Stomach (tissue), 9 donors: ENCODE results near the gene AATF. TPM values are rescaled to one million over a fixed set of nuclear protein-coding genes. Genes with fewer than 3 reads are reported as not detected.

Experiments used
- DNase-seq, 2 donors: peaks; one replicate each; pipeline versions ENCODE4 v3.0.0 to v3.0.0-alpha.2; 2013 to 2019
- H3K27ac ChIP-seq, 5 donors: fragments of 200-600 bp in 4 of 5; sonication (generic) in 4 of 5; one replicate each; pipeline ENCODE4 v1.5.1; 2013 to 2019; ENCODE audit warnings: mild to moderate bottlenecking in 1 of 5, moderate library complexity in 1 of 5
- H3K27me3 ChIP-seq, 3 donors: fragments of 200-600 bp; sonication (generic); one replicate each; pipeline ENCODE4 v1.5.1; 2017 to 2019; ENCODE audit warnings: mixed run types in 1 of 3
- H3K36me3 ChIP-seq, 4 donors: fragments of 200-600 bp; sonication (generic); 1 replicate in 3 of 4; 2 replicates in 1 of 4; pipeline ENCODE4 v1.5.1; 2016 to 2019
- H3K4me1 ChIP-seq, 4 donors: fragments of 200-600 bp; sonication (generic); one replicate each; pipeline ENCODE4 v1.5.1; 2016 to 2019
- H3K4me3 ChIP-seq, 4 donors: fragments of 200-600 bp; sonication (generic) in 3 of 4; one replicate each; pipeline ENCODE4 v1.5.1; 2016 to 2019; ENCODE audit warnings: mild to moderate bottlenecking in 1 of 4
- H3K9me3 ChIP-seq, 4 donors: fragments of 200-600 bp; sonication (generic); one replicate each; pipeline ENCODE4 v1.5.1; 2016 to 2019
- EP300 ChIP-seq: sonication (generic); formaldehyde crosslinking; IDR thresholded peaks from one replicate; pipeline ENCODE4 v1.6.1; 2017; ENCODE audit warnings: antibody characterized with exemption
- POLR2A ChIP-seq, 4 donors: fragments of 450-650 bp; IDR thresholded peaks; one replicate each; pipeline ENCODE4 v1.6.1; 2016; ENCODE audit warnings: antibody characterized with exemption in 4 of 4, control low read depth in 2 of 4, mild to moderate bottlenecking in 1 of 4, moderate library complexity in 1 of 4
- POLR2AphosphoS5 ChIP-seq, 3 donors: sonication (generic); formaldehyde crosslinking; IDR thresholded peaks; one replicate each; pipeline ENCODE4 v1.6.1; 2016; ENCODE audit warnings: antibody characterized with exemption in 3 of 3
- WGBS, 5 donors: extraction: QIAGEN DNeasy Blood & Tissue Kit in 3 of 5; methylation state at CpG; one replicate each; pipeline versions ENCODE4 v1.1.5 to v1.1.7; 2013 to 2018; 5-methylcytosine and 5-hydroxymethylcytosine counted together
- intact Hi-C: fragments of 100-400 bp; cut with DNase I; formaldehyde crosslinking; loops from one replicate; pipeline ENCODE4 v1.15.1; 2023; ENCODE audit warnings: low total_unique reads
- polyA plus RNA-seq, 3 donors: library from polyadenylated mRNA; stranded (reverse); fragments of 200-250 nt; gene quantifications; one replicate each; pipeline ENCODE4 v1.2.3, GENCODE V29; 2013
- total RNA-seq, 5 donors: library from RNA; depleted of rRNA; stranded (reverse); fragments of >200 nt; gene quantifications; one replicate each; pipeline versions ENCODE4 v1.1.0 to v1.2.3, GENCODE V29; 2014 to 2016
- TF ChIP-seq, protein P1 (sequence below), 7 experiments: fragments of 450-650 bp in 4 of 7; fragments of 200-600 bp in 3 of 7; sonication (generic) in 3 of 7; IDR thresholded peaks; one replicate each; pipeline ENCODE4 v1.5.1; 2016 to 2019; ENCODE audit warnings: antibody characterized with exemption in 7 of 7, control low read depth in 2 of 7, mild to moderate bottlenecking in 1 of 7
- donor health status: healthy with polysubstance abuse.
- donor health status: Bipolar disorder and iron deficiency.
- donor health status: healthy.

AATF gene
- total and polyA plus RNA-seq, 8 donors: 5.3 to 52.7 (median 24.7) TPM

DNA sequence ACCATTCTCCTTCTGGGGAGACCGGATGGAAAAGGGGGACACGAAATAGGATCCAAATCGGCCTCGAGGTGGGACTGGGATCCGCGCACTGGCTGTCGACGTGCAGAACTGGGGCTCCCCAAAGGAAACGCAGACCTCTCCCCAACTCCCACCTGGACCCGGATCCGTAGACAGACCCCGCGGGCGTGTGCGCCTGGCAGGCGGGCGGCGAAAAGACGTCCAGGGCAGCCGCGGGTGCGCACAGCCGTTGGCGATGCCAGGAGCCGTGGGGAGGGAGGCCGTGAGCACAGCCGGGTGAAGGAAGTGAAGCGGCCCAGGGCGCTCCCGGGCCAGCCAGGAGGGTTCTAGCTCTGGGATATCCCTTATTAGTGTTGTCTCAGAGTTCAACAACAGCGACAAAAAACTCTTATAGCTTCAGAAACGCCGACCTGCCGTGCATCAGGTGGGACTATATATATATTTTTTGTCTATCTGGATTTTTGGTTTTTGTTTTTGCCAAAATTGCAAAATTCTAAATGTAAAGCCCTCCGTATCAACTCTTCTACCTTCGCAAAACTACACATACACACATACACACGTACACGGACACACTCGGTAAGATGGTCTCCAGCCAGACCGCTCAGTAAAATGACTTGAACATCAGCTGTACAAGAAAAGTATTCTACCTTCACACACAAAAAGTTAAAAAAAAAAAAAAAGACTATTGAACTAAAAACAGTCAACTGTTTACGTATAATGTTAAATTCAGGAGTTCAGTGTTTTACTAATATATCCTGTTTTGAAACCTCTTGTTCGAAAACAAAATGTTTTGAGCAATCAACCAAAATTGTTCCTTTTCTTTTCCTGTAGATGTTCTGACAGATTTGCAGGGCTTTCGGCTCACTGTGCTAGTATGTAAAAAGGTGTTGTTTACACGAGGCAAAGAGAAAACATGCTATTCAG, 5.2 kb upstream of the AATF start:
- H3K27me3 ChIP-seq: peaks cover 66 to 96% (median 92%) of the 10 kb centered on the region in 3 donors
- H3K27ac ChIP-seq: no peak overlapping the region
- peaks cover 0 to 5% (median 0%) of the 10 kb centered on the region in 4 donors for H3K9me3 ChIP-seq
- intact Hi-C loops: no loop called here
- no peak overlapping the region for H3K4me3 ChIP-seq
- no peaks in the 10 kb centered on the region for H3K36me3 ChIP-seq
- TF ChIP-seq, protein P1, sequence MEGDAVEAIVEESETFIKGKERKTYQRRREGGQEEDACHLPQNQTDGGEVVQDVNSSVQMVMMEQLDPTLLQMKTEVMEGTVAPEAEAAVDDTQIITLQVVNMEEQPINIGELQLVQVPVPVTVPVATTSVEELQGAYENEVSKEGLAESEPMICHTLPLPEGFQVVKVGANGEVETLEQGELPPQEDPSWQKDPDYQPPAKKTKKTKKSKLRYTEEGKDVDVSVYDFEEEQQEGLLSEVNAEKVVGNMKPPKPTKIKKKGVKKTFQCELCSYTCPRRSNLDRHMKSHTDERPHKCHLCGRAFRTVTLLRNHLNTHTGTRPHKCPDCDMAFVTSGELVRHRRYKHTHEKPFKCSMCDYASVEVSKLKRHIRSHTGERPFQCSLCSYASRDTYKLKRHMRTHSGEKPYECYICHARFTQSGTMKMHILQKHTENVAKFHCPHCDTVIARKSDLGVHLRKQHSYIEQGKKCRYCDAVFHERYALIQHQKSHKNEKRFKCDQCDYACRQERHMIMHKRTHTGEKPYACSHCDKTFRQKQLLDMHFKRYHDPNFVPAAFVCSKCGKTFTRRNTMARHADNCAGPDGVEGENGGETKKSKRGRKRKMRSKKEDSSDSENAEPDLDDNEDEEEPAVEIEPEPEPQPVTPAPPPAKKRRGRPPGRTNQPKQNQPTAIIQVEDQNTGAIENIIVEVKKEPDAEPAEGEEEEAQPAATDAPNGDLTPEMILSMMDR (IDR thresholded peaks at IDR 0.05): no peak
- TF ChIP-seq EP300 (no peak), POLR2A (IDR thresholded peaks at IDR 0.05) (no peak), POLR2AphosphoS5 (IDR thresholded peaks at IDR 0.05) (no peak)
- H3K4me1 ChIP-seq: peaks cover 17 to 46% (median 35%) of the 10 kb centered on the region in 4 donors
- no peak for DNase-seq
- 13 to 17% (median 16%) methylated on average over 37 to 44 of the region's 44 CpGs for WGBS, 5 donors

- Histone ChIP-seq H3K9me3 (peaks cover 0 to 5% (median 0%) of the 10 kb centered on the region in 4 donors), H3K4me3 (no peak overlapping the region), H3K27ac (no peak overlapping the region), H3K4me1 (peaks cover 14 to 38% (median 28%) of the 10 kb centered on the region in 4 donors), H3K36me3 (no peaks in the 10 kb centered on the region), H3K27me3 (peaks cover 58 to 85% (median 82%) of the 10 kb centered on the region in 3 donors)
- DNase-seq: no peak
- intact Hi-C loops: no loop called here
- TF ChIP-seq, protein P1 (IDR thresholded peaks at IDR 0.05): no peak
- TF ChIP-seq POLR2A (IDR thresholded peaks at IDR 0.05) (no peak), POLR2AphosphoS5 (IDR thresholded peaks at IDR 0.05) (no peak), EP300 (no peak)
- WGBS, 5 donors: 2 to 7% (median 5%) methylated on average over 1 of the region's 1 CpG
Measured at GRCh38 chr17:36944553-36944952, 4.2 kb upstream of the AATF start.

- no peak for DNase-seq
- WGBS, 5 donors: 28 to 41% (median 33%) methylated on average over 1 of the region's 1 CpG
- Histone ChIP-seq H3K27me3 (peaks cover 52 to 79% (median 76%) of the 10 kb centered on the region in 3 donors), H3K4me1 (peaks cover 19 to 38% (median 31%) of the 10 kb centered on the region in 4 donors), H3K27ac (no peak overlapping the region), H3K9me3 (peaks cover 0 to 5% (median 0%) of the 10 kb centered on the region in 4 donors), H3K4me3 (no peak overlapping the region), H3K36me3 (no peaks in the 10 kb centered on the region)
- intact Hi-C loops: no loop called here
- TF ChIP-seq, protein P1 (IDR thresholded peaks at IDR 0.05): no peak
- TF ChIP-seq POLR2AphosphoS5 (IDR thresholded peaks at IDR 0.05) (no peak), POLR2A (IDR thresholded peaks at IDR 0.05) (no peak), EP300 (no peak)
Measured at GRCh38 chr17:36945140-36945539, 3.6 kb upstream of the AATF start.

- H3K27ac ChIP-seq: no peak overlapping the region
- DNase-seq: peak in 1 of 2 donors; percentile 15
- H3K27me3 ChIP-seq: peaks cover 43 to 69% (median 66%) of the 10 kb centered on the region in 3 donors
- H3K4me1 ChIP-seq: peaks cover 24 to 46% (median 40%) of the 10 kb centered on the region in 4 donors
- intact Hi-C loops: no loop called here
- H3K4me3 ChIP-seq: no peak overlapping the region
- WGBS, 5 donors: 7 to 14% (median 12%) methylated on average over 19 to 30 of the region's 30 CpGs
- TF ChIP-seq EP300 (no peak), POLR2AphosphoS5 (IDR thresholded peaks at IDR 0.05) (no peak), POLR2A (IDR thresholded peaks at IDR 0.05) (no peak)
- TF ChIP-seq, protein P1 (IDR thresholded peaks at IDR 0.05): no peak
- H3K36me3 ChIP-seq: peaks cover 0 to 6% (median 0%) of the 10 kb centered on the region in 4 donors
- peaks cover 0 to 5% (median 0%) of the 10 kb centered on the region in 4 donors for H3K9me3 ChIP-seq
Measured at GRCh38 chr17:36945959-36946725, 2.6 kb upstream of the AATF start.
